Vagina (tissue), 2 donors: Measurements from ENCODE around the gene NFKBIA.

Source experiments
- POLR2A ChIP-seq, 2 donors: fragments of 450-650 bp; IDR thresholded peaks; one replicate each; pipeline ENCODE4 v1.6.1; 2017; ENCODE audit warnings: antibody characterized with exemption in 2 of 2, mild to moderate bottlenecking in 2 of 2, moderate library complexity in 2 of 2
- TF ChIP-seq, protein P1 (sequence below), 3 experiments: fragments of 450-650 bp in 2 of 3; fragments of 200-600 bp in 1 of 3; sonication (generic) in 1 of 3; IDR thresholded peaks; one replicate each; pipeline ENCODE4 v1.5.1; 2017 to 2019; ENCODE audit warnings: antibody characterized with exemption in 3 of 3, mild to moderate bottlenecking in 2 of 3, moderate library complexity in 2 of 3

DNA sequence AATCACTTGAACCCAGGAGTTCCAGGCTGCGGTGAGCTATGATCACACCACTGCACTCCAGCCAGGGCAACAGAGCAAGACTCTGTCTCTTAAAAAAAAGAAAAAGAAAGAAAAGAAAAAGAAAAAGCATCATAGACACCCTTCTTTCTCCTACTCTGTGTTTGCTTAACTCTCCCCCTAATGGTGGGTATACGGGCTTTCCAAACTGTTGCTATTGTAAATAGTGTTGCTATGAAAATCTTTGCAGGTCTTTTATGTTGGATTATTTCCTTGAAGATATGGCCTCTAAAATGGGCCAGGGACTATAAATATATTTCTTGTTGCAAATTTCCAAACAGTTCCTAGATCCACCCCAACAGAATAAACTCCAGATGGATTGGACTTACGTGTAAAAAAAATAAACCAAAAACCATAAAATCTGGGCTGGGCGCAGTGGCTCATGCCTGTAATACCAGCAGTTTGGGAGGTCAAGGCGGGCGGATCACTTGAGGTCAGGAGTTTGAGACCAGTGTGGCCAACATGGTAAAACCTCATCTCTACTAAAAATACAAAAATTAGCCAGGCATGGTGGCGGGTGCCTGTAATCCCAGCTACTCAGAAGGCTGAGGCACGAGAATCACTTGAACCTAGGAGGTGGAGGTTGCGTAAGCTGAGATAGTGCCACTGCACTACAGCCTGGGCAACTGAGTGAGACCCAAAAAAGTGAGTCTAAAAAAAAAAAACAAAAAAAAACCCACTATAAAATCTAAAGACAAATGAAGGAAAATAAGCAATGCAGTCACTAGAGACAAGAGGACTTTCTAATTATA lies 25.9 kb downstream of the NFKBIA start:
- TF ChIP-seq POLR2A (IDR thresholded peaks at IDR 0.05), result no peak
- TF ChIP-seq, protein P1, sequence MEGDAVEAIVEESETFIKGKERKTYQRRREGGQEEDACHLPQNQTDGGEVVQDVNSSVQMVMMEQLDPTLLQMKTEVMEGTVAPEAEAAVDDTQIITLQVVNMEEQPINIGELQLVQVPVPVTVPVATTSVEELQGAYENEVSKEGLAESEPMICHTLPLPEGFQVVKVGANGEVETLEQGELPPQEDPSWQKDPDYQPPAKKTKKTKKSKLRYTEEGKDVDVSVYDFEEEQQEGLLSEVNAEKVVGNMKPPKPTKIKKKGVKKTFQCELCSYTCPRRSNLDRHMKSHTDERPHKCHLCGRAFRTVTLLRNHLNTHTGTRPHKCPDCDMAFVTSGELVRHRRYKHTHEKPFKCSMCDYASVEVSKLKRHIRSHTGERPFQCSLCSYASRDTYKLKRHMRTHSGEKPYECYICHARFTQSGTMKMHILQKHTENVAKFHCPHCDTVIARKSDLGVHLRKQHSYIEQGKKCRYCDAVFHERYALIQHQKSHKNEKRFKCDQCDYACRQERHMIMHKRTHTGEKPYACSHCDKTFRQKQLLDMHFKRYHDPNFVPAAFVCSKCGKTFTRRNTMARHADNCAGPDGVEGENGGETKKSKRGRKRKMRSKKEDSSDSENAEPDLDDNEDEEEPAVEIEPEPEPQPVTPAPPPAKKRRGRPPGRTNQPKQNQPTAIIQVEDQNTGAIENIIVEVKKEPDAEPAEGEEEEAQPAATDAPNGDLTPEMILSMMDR (IDR thresholded peaks at IDR 0.05), result no peak
